Measurements from ENCODE around the gene AFDN.
A peak's percentile ranks its signal among the peaks of the same experiment; 100 is the strongest.

The AFDN gene

GRCh38 chr6:167802339-167802738 is 24.4 kb upstream of the AFDN start:
- TF ChIP-seq CTCF (conservative IDR thresholded peaks at IDR 0.05) = no peak
- no peak overlapping the region for H3K27ac ChIP-seq

DNA sequence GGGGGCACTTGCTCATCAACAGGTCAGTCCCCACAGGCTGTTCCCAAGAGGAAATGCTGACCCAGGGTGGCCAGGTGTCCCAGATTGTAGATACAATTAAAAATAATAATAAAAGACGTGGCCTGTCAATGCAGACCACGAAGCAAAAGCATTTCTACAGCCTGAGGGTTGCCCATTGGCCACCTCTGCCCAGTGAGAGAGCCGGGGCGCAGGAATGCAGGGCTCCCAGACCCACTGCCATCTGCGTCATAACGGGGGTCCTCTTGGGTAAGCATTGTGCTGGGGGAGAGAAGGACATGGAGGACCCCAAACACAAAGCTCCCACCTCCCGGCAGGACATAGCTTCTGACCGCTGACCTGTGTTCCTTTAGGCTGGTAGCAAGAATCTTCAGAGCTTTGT is 22.9 kb upstream of the AFDN start:
- no peak for TF ChIP-seq CTCF (conservative IDR thresholded peaks at IDR 0.05)
- H3K27ac ChIP-seq = peak overlapping the region; percentile 64

- H3K27ac ChIP-seq = peak overlapping the region; percentile 64
- TF ChIP-seq CTCF (conservative IDR thresholded peaks at IDR 0.05) = no peak
These were observed 22.3 kb upstream of the AFDN start for GRCh38 chr6:167804281-167805013.

DNA sequence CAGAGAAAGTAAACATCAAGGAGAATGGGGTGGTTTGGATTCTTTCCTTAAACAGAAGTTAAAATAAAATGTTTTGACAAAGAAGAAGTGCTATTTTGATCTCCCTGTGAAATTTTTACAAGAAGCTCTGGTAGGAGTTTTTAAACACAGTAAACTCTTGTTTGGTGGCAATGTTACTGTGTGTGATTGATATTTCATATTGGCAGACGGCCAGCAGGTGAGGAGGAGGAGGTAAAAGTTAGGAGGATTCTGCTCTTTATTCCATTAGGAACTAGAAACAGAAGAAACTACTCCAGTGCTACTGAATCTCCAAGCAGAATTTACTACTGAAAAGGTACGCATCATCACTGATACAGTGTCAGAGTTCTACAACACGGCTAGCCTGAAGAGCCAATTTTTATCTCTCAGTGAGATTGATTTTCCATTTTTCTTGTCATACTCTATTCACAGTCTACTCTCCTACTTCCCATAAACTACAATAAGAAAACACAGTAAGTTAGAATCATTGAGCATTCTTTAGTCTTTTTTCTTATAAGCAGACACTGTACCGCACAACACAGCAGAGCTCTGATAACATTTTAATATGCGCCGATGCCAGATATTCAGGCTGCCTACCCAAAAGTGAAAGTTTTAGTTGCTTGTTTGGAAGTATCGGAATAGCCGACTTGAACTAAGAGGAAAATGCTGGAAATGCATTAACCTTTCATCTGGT is 21.2 kb upstream of the AFDN start:
- H3K27ac ChIP-seq = peak overlapping the region; percentile 64
- TF ChIP-seq CTCF (conservative IDR thresholded peaks at IDR 0.05) = no peak

DNA sequence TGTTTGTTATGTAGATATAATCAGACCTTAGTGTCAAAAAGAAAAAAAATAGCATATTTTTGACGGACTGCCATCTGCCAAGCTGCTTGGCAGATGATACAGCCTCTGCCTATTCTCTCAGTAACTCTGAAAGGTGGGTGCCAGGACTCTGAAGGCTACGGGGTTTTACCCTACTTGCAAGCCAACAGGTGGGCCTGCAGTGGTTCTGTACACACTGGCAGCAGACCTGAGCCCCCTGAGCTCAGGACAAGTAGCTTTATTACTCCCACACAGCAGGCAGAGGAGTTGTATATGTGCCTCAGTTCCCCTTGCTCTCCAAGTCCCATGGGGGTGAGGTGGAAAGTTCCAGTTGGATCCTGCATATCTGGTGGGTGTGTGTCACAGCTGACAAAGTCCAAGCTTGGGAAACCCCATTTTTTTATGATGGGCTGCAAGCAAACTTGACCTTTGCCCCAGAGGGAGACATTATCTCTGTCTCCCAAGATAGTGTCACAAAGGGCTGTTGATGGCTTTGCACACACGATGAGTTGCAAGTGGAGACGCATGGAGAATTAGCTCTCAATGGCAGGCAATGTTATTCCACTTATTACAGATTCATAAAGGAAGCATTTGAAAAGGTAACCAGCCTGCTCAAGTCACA is 20.5 kb upstream of the AFDN start:
- TF ChIP-seq CTCF (conservative IDR thresholded peaks at IDR 0.05) = no peak

GRCh38 chr6:167807200-167807599 is 19.5 kb upstream of the AFDN start:
- H3K27ac ChIP-seq = no peak overlapping the region
- no peak for TF ChIP-seq CTCF (conservative IDR thresholded peaks at IDR 0.05)

More for the DNA sequence above, 20.5 kb upstream of the AFDN start:
- H3K27ac ChIP-seq = peak overlapping the region; percentile 64

GRCh38 chr6:167807756-167808155 is 19.0 kb upstream of the AFDN start:
- TF ChIP-seq CTCF (conservative IDR thresholded peaks at IDR 0.05) = no peak
- no peak overlapping the region for H3K27ac ChIP-seq
